HG03571 (cell line): ENCODE measurements around the gene APOL4.
"Not testable (repeated sequence)": the region's sequence is repeated elsewhere in the genome, so short reads cannot be mapped to it uniquely, and the experiment has no call there.

Experiments used
- ATAC-seq: cut with Tn5 transposase; IDR thresholded peaks from one replicate; pipeline ENCODE4 v1.9.1; 2021; ENCODE audit not compliant: unreplicated experiment

The APOL4 gene

GRCh38 chr22:36232715-36233401 is 31.2 kb upstream of the APOL4 start:
- no peak for ATAC-seq

- ATAC-seq: not testable (repeated sequence)
Measured at GRCh38 chr22:36231051-36231450, 29.4 kb upstream of the APOL4 start.

- ATAC-seq: not testable (repeated sequence)
Measured at GRCh38 chr22:36229649-36230048, 28.0 kb upstream of the APOL4 start.

- no peak for ATAC-seq
Measured at GRCh38 chr22:36228944-36229343, 27.3 kb upstream of the APOL4 start.

- not testable (repeated sequence) for ATAC-seq
Measured at GRCh38 chr22:36228369-36228768, 26.8 kb upstream of the APOL4 start.

GRCh38 chr22:36227806-36228205 is 26.2 kb upstream of the APOL4 start:
- no peak for ATAC-seq

GRCh38 chr22:36227396-36227795 is 25.8 kb upstream of the APOL4 start:
- no peak for ATAC-seq

- no peak for ATAC-seq
Measured at GRCh38 chr22:36226189-36226588, 24.6 kb upstream of the APOL4 start.

- ATAC-seq: no peak
Measured at GRCh38 chr22:36225333-36225922, 23.8 kb upstream of the APOL4 start.

- ATAC-seq: no peak
Measured at GRCh38 chr22:36224245-36224644, 22.6 kb upstream of the APOL4 start.

GRCh38 chr22:36223504-36223903 is 21.9 kb upstream of the APOL4 start:
- no peak for ATAC-seq

GRCh38 chr22:36222887-36223450 is 21.4 kb upstream of the APOL4 start:
- ATAC-seq: no peak

- no peak for ATAC-seq
Measured at GRCh38 chr22:36221799-36222751, 20.5 kb upstream of the APOL4 start.

GRCh38 chr22:36220451-36220921 is 18.9 kb upstream of the APOL4 start:
- ATAC-seq: no peak

GRCh38 chr22:36218648-36219193 is 17.1 kb upstream of the APOL4 start:
- ATAC-seq: no peak

- no peak for ATAC-seq
Measured at GRCh38 chr22:36215981-36216380, 14.4 kb upstream of the APOL4 start.

GRCh38 chr22:36213586-36213985 is 12.0 kb upstream of the APOL4 start:
- no peak for ATAC-seq

GRCh38 chr22:36212901-36213300 is 11.3 kb upstream of the APOL4 start:
- no peak for ATAC-seq

- no peak for ATAC-seq
Measured at GRCh38 chr22:36211237-36211861, 9.7 kb upstream of the APOL4 start.

GRCh38 chr22:36210224-36210623 is 8.6 kb upstream of the APOL4 start:
- no peak for ATAC-seq
